ENCODE results near the gene SYNGR4.
"Not testable (repeated sequence)": the region's sequence is repeated elsewhere in the genome, so short reads cannot be mapped to it uniquely, and the experiment has no call there.

DNA sequence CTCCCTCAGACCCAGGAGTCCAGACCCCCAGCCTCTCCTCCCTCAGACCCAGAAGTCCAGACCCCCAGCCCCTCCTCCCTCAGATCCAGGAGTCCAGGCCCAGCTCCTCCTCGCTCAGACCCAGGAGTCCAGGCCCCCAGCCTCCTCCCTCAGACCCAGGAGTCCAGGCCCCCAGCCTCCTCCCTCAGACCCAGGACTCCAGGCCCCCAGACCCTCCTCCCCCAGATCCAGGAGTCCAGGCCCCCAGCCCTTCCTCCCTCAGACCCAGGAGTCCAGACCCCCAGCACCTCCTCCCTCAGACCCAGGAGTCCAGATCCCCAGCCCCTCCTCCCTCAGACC is 27.8 kb downstream of the SYNGR4 start:
- TF ChIP-seq, protein P1, sequence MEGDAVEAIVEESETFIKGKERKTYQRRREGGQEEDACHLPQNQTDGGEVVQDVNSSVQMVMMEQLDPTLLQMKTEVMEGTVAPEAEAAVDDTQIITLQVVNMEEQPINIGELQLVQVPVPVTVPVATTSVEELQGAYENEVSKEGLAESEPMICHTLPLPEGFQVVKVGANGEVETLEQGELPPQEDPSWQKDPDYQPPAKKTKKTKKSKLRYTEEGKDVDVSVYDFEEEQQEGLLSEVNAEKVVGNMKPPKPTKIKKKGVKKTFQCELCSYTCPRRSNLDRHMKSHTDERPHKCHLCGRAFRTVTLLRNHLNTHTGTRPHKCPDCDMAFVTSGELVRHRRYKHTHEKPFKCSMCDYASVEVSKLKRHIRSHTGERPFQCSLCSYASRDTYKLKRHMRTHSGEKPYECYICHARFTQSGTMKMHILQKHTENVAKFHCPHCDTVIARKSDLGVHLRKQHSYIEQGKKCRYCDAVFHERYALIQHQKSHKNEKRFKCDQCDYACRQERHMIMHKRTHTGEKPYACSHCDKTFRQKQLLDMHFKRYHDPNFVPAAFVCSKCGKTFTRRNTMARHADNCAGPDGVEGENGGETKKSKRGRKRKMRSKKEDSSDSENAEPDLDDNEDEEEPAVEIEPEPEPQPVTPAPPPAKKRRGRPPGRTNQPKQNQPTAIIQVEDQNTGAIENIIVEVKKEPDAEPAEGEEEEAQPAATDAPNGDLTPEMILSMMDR (IDR thresholded peaks at IDR 0.05): not testable (repeated sequence)
- not testable (repeated sequence) for TF ChIP-seq EP300, POLR2A (IDR thresholded peaks at IDR 0.05)
